ENCODE results near the gene NET1.
A peak's percentile ranks its signal among the peaks of the same experiment; 100 is the strongest.

The NET1 gene

GRCh38 chr10:5411941-5412276 lies 448 bp upstream of the NET1 start:
- Histone ChIP-seq H3K36me3 (ENCODE audit: insufficient read depth) (no peaks in the 10 kb centered on the region), H3K4me2 (peak overlapping the region; percentile 68), H3K4me1 (ENCODE audit: low read depth, poor library complexity, severe bottlenecking) (peaks cover 33% of the 10 kb centered on the region), H2AFZ (ENCODE audit: low read depth) (peak overlapping the region; percentile 80), H3K9ac (peak overlapping the region; percentile 91; the same call in 1 of the 2 replicates), H4K20me1 (ENCODE audit: insufficient read depth) (no peaks in the 10 kb centered on the region), H3K4me3 (IDR thresholded peaks at IDR 0.05; ENCODE audit: insufficient read depth, low read depth, low read length) (no peak overlapping the region), H3K27me3 (ENCODE audit: insufficient read depth, low read depth) (no peaks in the 10 kb centered on the region), H3K79me2 (ENCODE audit: insufficient read depth, low read depth) (peaks cover 40% of the 10 kb centered on the region), H3K27ac (no peak overlapping the region)
- TF ChIP-seq CTCF (conservative IDR thresholded peaks at IDR 0.05; ENCODE audit: low read depth, low read length): no peak

- Histone ChIP-seq H3K9ac (peak overlapping the region; percentile 50; the same call in 1 of the 2 replicates), H3K27ac (no peak overlapping the region), H3K4me1 (ENCODE audit: low read depth, poor library complexity, severe bottlenecking) (peaks cover 37% of the 10 kb centered on the region), H3K4me3 (IDR thresholded peaks at IDR 0.05; ENCODE audit: insufficient read depth, low read depth, low read length) (no peak overlapping the region), H4K20me1 (ENCODE audit: insufficient read depth) (no peaks in the 10 kb centered on the region), H3K27me3 (ENCODE audit: insufficient read depth, low read depth) (no peaks in the 10 kb centered on the region), H3K79me2 (ENCODE audit: insufficient read depth, low read depth) (peaks cover 54% of the 10 kb centered on the region), H2AFZ (ENCODE audit: low read depth) (no peak overlapping the region), H3K36me3 (ENCODE audit: insufficient read depth) (no peaks in the 10 kb centered on the region), H3K4me2 (peak overlapping the region; percentile 97)
- TF ChIP-seq CTCF (conservative IDR thresholded peaks at IDR 0.05; ENCODE audit: low read depth, low read length): no peak
Measured at GRCh38 chr10:5413012-5413938, 918 bp downstream of the NET1 start.

- no peak overlapping the region for H3K9ac ChIP-seq
- H3K4me3 ChIP-seq (IDR thresholded peaks at IDR 0.05; ENCODE audit: insufficient read depth, low read depth, low read length): no peak overlapping the region
- H4K20me1 ChIP-seq (ENCODE audit: insufficient read depth): peaks cover 14% of the 10 kb centered on the region
- no peak for TF ChIP-seq CTCF (conservative IDR thresholded peaks at IDR 0.05; ENCODE audit: low read depth, low read length)
- H3K36me3 ChIP-seq (ENCODE audit: insufficient read depth): no peaks in the 10 kb centered on the region
- H3K27me3 ChIP-seq (ENCODE audit: insufficient read depth, low read depth): no peaks in the 10 kb centered on the region
- no peak overlapping the region for H3K27ac ChIP-seq
- peaks cover 91% of the 10 kb centered on the region for H3K79me2 ChIP-seq (ENCODE audit: insufficient read depth, low read depth)
- peaks cover 46% of the 10 kb centered on the region for H3K4me1 ChIP-seq (ENCODE audit: low read depth, poor library complexity, severe bottlenecking)
- no peak overlapping the region for H2AFZ ChIP-seq (ENCODE audit: low read depth)
- no peak overlapping the region for H3K4me2 ChIP-seq
Measured at GRCh38 chr10:5416981-5417380, 4.6 kb downstream of the NET1 start.

GRCh38 chr10:5418584-5418983 lies 6.2 kb downstream of the NET1 start:
- H3K27ac ChIP-seq: peak overlapping the region; percentile 38; the same call in 1 of the 2 replicates
- H2AFZ ChIP-seq (ENCODE audit: low read depth): no peak overlapping the region
- peaks cover 41% of the 10 kb centered on the region for H3K4me1 ChIP-seq (ENCODE audit: low read depth, poor library complexity, severe bottlenecking)
- H3K27me3 ChIP-seq (ENCODE audit: insufficient read depth, low read depth): no peaks in the 10 kb centered on the region
- TF ChIP-seq CTCF (conservative IDR thresholded peaks at IDR 0.05; ENCODE audit: low read depth, low read length): no peak
- H3K36me3 ChIP-seq (ENCODE audit: insufficient read depth): no peaks in the 10 kb centered on the region
- peak overlapping the region; percentile 75 for H3K4me2 ChIP-seq
- H3K79me2 ChIP-seq (ENCODE audit: insufficient read depth, low read depth): peaks cover 100% of the 10 kb centered on the region
- no peak overlapping the region for H3K4me3 ChIP-seq (IDR thresholded peaks at IDR 0.05; ENCODE audit: insufficient read depth, low read depth, low read length)
- no peak overlapping the region for H3K9ac ChIP-seq
- H4K20me1 ChIP-seq (ENCODE audit: insufficient read depth): peaks cover 14% of the 10 kb centered on the region

Data from KMS-11 (cell line).